Endothelial cell of umbilical vein (primary cell): Measurements from ENCODE around the gene DMAC2L. TPM values are rescaled to one million over a fixed set of nuclear protein-coding genes. Genes with fewer than 3 reads are reported as not detected.
"Not testable (repeated sequence)": the region's sequence is repeated elsewhere in the genome, so short reads cannot be mapped to it uniquely, and the experiment has no call there.

Source experiments
- BruUV-seq: library from RNA; stranded (reverse); fragments of 400-500 nt; replicated peaks from 2 replicates; lab custom pipeline; 2021; lab: Mats Ljungman, UMichigan
- CTCF ChIA-PET: fragments of 300-600, 350-600 bp; sonication (Branson Sonifier 250); formaldehyde crosslinking; loops from one replicate; lab custom pipeline; 2021; ENCODE audit warnings: antibody characterized with exemption, inconsistent platforms; lab: Charles Lee
- POLR2A ChIA-PET: fragments of 300-600, 350-600 bp; sonication (Branson Sonifier 250); formaldehyde crosslinking; loops from one replicate; lab custom pipeline; 2021; ENCODE audit warnings: antibody characterized with exemption, inconsistent platforms; lab: Charles Lee
- DNase-seq: peaks from one replicate; pipeline ENCODE4 v3.0.0-alpha.2; 2011; ENCODE audit warnings: low read depth, low spot score
- FAIRE-seq: peaks from 2 replicates; lab custom pipeline; 2011; peaks lifted over from hg19 to GRCh38; lab: Jason Lieb, UNC
- H2AFZ ChIP-seq: 2 replicates; pipeline ENCODE4 v1.6.0; 2012; ENCODE audit warnings: low read depth, low read length, control low read depth, inconsistent platforms
- H3K27ac ChIP-seq: 2 replicates; pipeline ENCODE4 v1.5.1; 2011; ENCODE audit warnings: low read depth, mild to moderate bottlenecking, control low read depth, low read length, moderate library complexity; ENCODE audit not compliant: insufficient read depth
- H3K27me3 ChIP-seq, 2 experiments: 2 replicates each; pipeline versions ENCODE4 v1.6.0 to v1.6.1; 2011; ENCODE audit warnings: low read length in 2 of 2, mixed read lengths in 1 of 2; ENCODE audit not compliant: control insufficient read depth in 2 of 2, insufficient read depth in 2 of 2
- H3K36me3 ChIP-seq, 2 experiments: 2 replicates in 1 of 2; 3 replicates in 1 of 2; pipeline ENCODE4 v1.5.1; 2011; ENCODE audit warnings: low read length in 2 of 2, mild to moderate bottlenecking in 1 of 2, moderate library complexity in 1 of 2; ENCODE audit not compliant: control insufficient read depth in 2 of 2, insufficient read depth in 2 of 2; ENCODE audit errors: extremely low read depth in 1 of 2
- H3K4me1 ChIP-seq: 3 replicates; pipeline ENCODE4 v1.5.1; 2011; ENCODE audit warnings: mild to moderate bottlenecking, low read length; ENCODE audit not compliant: control insufficient read depth, insufficient read depth; ENCODE audit errors: extremely low read depth
- H3K4me2 ChIP-seq: 2 replicates; pipeline ENCODE4 v1.6.1; 2011; ENCODE audit warnings: low read length, control low read depth, mixed read lengths; ENCODE audit not compliant: insufficient read depth
- H3K4me3 ChIP-seq, 3 experiments: fragments of 200-600 bp in 1 of 3; sonication (generic), shearing (Covaris generic) in 1 of 3; replicated peaks in 1 of 3; 2 replicates each; pipeline ENCODE4 v1.5.1; 2011 to 2016; ENCODE audit warnings: control low read depth in 3 of 3, low read length in 3 of 3, mild to moderate bottlenecking in 2 of 3, inconsistent platforms in 1 of 3, low read depth in 1 of 3, moderate library complexity in 1 of 3; ENCODE audit not compliant: insufficient read depth in 1 of 3
- H3K79me2 ChIP-seq: 2 replicates; pipeline ENCODE4 v1.6.0; 2012; ENCODE audit warnings: low read length, inconsistent platforms; ENCODE audit not compliant: control insufficient read depth, insufficient read depth
- H3K9ac ChIP-seq: replicated peaks from 2 replicates; pipeline ENCODE3; 2011; ENCODE audit warnings: low read length, control low read depth; ENCODE audit not compliant: insufficient read depth; ENCODE audit errors: extremely low read depth
- H3K9me1 ChIP-seq: replicated peaks from 3 replicates; pipeline ENCODE4 v1.6.0; 2011; ENCODE audit warnings: mild to moderate bottlenecking, low read length; ENCODE audit not compliant: control insufficient read depth, insufficient read depth; ENCODE audit errors: extremely low read depth
- H3K9me3 ChIP-seq: replicated peaks from 2 replicates; pipeline ENCODE4 v1.5.1; 2012; ENCODE audit warnings: low read length, inconsistent platforms; ENCODE audit not compliant: control insufficient read depth, insufficient read depth
- H4K20me1 ChIP-seq: replicated peaks from 2 replicates; pipeline ENCODE3; 2011; ENCODE audit warnings: mild to moderate bottlenecking, low read length; ENCODE audit not compliant: control insufficient read depth, insufficient read depth; ENCODE audit errors: extremely low read depth
- CTCF ChIP-seq, 2 donors: IDR thresholded peaks; 1 replicate in 1 of 2; 2 replicates in 1 of 2; pipeline ENCODE4 v1.5.1; 2011; ENCODE audit warnings: low read length in 2 of 2, mild to moderate bottlenecking in 2 of 2, moderate library complexity in 2 of 2, control low read depth in 1 of 2, inconsistent platforms in 1 of 2, low read depth in 1 of 2; ENCODE audit not compliant: insufficient read depth in 1 of 2; ENCODE audit errors: extremely low read depth in 1 of 2
- FOS ChIP-seq: IDR thresholded peaks from 2 replicates; pipeline ENCODE4 v1.6.1; 2011; ENCODE audit warnings: mild to moderate bottlenecking, low read length, moderate library complexity, borderline replicate concordance; ENCODE audit not compliant: insufficient read depth
- GATA2 ChIP-seq: IDR thresholded peaks from 2 replicates; pipeline ENCODE4 v1.7.0; 2011; ENCODE audit warnings: low read depth, mild to moderate bottlenecking, moderate library complexity, mixed read lengths, low read length; ENCODE audit not compliant: insufficient read length, insufficient read depth
- JUN ChIP-seq: IDR thresholded peaks from 2 replicates; pipeline ENCODE4 v1.6.1; 2011; ENCODE audit warnings: borderline replicate concordance, low read depth; ENCODE audit not compliant: insufficient read length, insufficient read depth
- MAX ChIP-seq: IDR thresholded peaks from 2 replicates; pipeline ENCODE4 v1.6.1; 2011; ENCODE audit not compliant: insufficient read depth, insufficient read length
- POLR2AphosphoS5 ChIP-seq: IDR thresholded peaks from 2 replicates; pipeline ENCODE4 v1.6.1; 2012; ENCODE audit warnings: low read depth, mild to moderate bottlenecking, control low read depth, low read length, moderate library complexity; ENCODE audit not compliant: insufficient read depth
- dilution Hi-C: fragments of 300-500 bp; cut with MboI; formaldehyde crosslinking; loops from one replicate; pipeline ENCODE4 v1.15.0; 2019; ENCODE audit warnings: low sequenced_read_pairs; ENCODE audit not compliant: extremely low pct_ligation_motif_present
- intact Hi-C: fragments of 100-400 bp; cut with micrococcal nuclease; formaldehyde crosslinking; loops from one replicate; pipeline ENCODE4 v1.10.0; 2022
- polyA plus RNA-seq, 4 experiments: library from polyadenylated mRNA; depleted of rRNA in 3 of 4; stranded (reverse) in 3 of 4; unstranded in 1 of 4; fragments of >200 nt; gene quantifications; 2 replicates each; pipeline versions ENCODE4 v1.2.1 to v1.2.3, GENCODE V29; 2011 to 2012; ENCODE audit warnings: missing spikeins in 1 of 4
- total RNA-seq: library from RNA; stranded (reverse); gene quantifications from 2 replicates; pipeline ENCODE4 v1.2.3, GENCODE V29; 2021

DMAC2L gene
- total and polyA plus RNA-seq, 2 donors (not counting 3 experiments of a cell fraction or from before 2014, with no cell fraction given), result 13.9 to 19.2 TPM

GRCh38 chr14:50311337-50311971 lies 670 bp upstream of the DMAC2L start:
- Histone ChIP-seq H3K27me3 (no peaks in the 10 kb centered on the region), H2AFZ (peak overlapping the region; percentile 82), H3K4me2 (peak overlapping the region; percentile 81), H3K36me3 (no peaks in the 10 kb centered on the region), H3K4me3 (peak overlapping the region; percentile 61 to 83 (median 79)), H3K9ac (peak overlapping the region; percentile 68), H3K79me2 (peaks cover 3% of the 10 kb centered on the region), H3K9me3 (no peaks in the 10 kb centered on the region), H4K20me1 (no peaks in the 10 kb centered on the region), H3K4me1 (peaks cover 15% of the 10 kb centered on the region), H3K27ac (no peak overlapping the region), H3K9me1 (no peaks in the 10 kb centered on the region)
- dilution Hi-C loops, result no loop called here
- BruUV-seq, result TSS peak; percentile 43
- ChIA-PET CTCF (interaction anchor here (0.9 to 3.0 kb wide), 5 partner anchors 10 to 249 kb away, joined by 3 to 19 read pairs (median 3); partner anchors contain the start of genes ATL1 and MAP4K5), POLR2A (interaction anchor here (0.6 to 1.1 kb wide), 3 partner anchors 10 to 549 kb away, joined by 3 to 6 read pairs (median 5); partner anchors contain the start of gene CDKL1)
- peak; percentile 8 for DNase-seq
- intact Hi-C loops, result loop anchor here (5.0 to 10.0 kb wide), 2 partner anchors 356 to 523 kb away; partner anchors contain the start of genes NIN and SAV1
- FAIRE-seq, result peak; percentile 38
- TF ChIP-seq GATA2 (no peak), CTCF (IDR thresholded peaks at IDR 0.05; ENCODE audit: extremely low read depth in 1 of 2, insufficient read depth in 1 of 2, low read depth in 1 of 2, low read length in 2 of 2) (peak in 1 of 2 donors; percentile 32)

GRCh38 chr14:50312734-50313054 lies 570 bp downstream of the DMAC2L start:
- ChIA-PET CTCF (interaction anchor here (0.6 to 3.0 kb wide), 7 partner anchors 9 to 450 kb away, joined by 3 to 19 read pairs (median 4); partner anchors contain the start of gene MAP4K5), POLR2A (interaction anchor here (0.6 to 1.1 kb wide), 6 partner anchors 8 to 515 kb away, joined by 3 to 4 read pairs (median 3); no protein-coding TSS in a partner anchor)
- DNase-seq (no peak), FAIRE-seq (no peak)
- intact Hi-C loops, result loop anchor here (1.0 to 10.0 kb wide), 4 partner anchors 81 to 522 kb away; partner anchors contain the start of genes NIN, SAV1 and SOS2
- Histone ChIP-seq H3K79me2 (peaks cover 3% of the 10 kb centered on the region), H3K36me3 (no peaks in the 10 kb centered on the region), H3K9ac (peak overlapping the region; percentile 74), H3K4me2 (peak overlapping the region; percentile 97), H4K20me1 (no peaks in the 10 kb centered on the region), H3K4me1 (peaks cover 15% of the 10 kb centered on the region), H3K9me3 (no peaks in the 10 kb centered on the region), H3K27ac (peak overlapping the region; percentile 57), H3K4me3 (peak overlapping the region; percentile 64 to 79 (median 77)), H3K9me1 (no peaks in the 10 kb centered on the region), H2AFZ (peak overlapping the region; percentile 86), H3K27me3 (no peaks in the 10 kb centered on the region)
- dilution Hi-C loops, result no loop called here
- TF ChIP-seq JUN (no peak), MAX (no peak), FOS (no peak), GATA2 (no peak), POLR2AphosphoS5 (no peak)
- no TSS peak for BruUV-seq

- dilution Hi-C loops, DNase-seq, H3K9me3 ChIP-seq, POLR2A ChIA-PET, H4K20me1 ChIP-seq, H3K9me1 ChIP-seq, H3K36me3 ChIP-seq, H3K9ac ChIP-seq, H3K4me3 ChIP-seq, H3K27me3 ChIP-seq, FAIRE-seq, BruUV-seq, CTCF ChIA-PET, H3K27ac ChIP-seq, H3K4me2 ChIP-seq, H2AFZ ChIP-seq, H3K79me2 ChIP-seq: not testable (repeated sequence)
- intact Hi-C loops, result loop anchor here (5.0 to 10.0 kb wide), 2 partner anchors 353 to 521 kb away; partner anchors contain the start of genes NIN and SAV1
- peaks cover 15% of the 10 kb centered on the region for H3K4me1 ChIP-seq
Measured at GRCh38 chr14:50314098-50314497, 2.0 kb downstream of the DMAC2L start.
